GM12878 (cell line): ENCODE measurements around the gene SSH3. TPM values are rescaled to one million over a fixed set of nuclear protein-coding genes. Genes with fewer than 3 reads are reported as not detected.
A peak's percentile ranks its signal among the peaks of the same experiment; 100 is the strongest.

Experiments
- CHD4 ChIP-seq: fragments of 200-600 bp; sonication (generic); IDR thresholded peaks from 2 replicates; pipeline ENCODE4 v1.6.1; 2016; ENCODE audit warnings: mild to moderate bottlenecking
- CREB1 ChIP-seq: IDR thresholded peaks from 2 replicates; pipeline ENCODE4 v1.6.1; 2012; ENCODE audit warnings: low read depth, mild to moderate bottlenecking, inconsistent platforms
- E4F1 ChIP-seq: fragments of 450-650 bp; IDR thresholded peaks from 2 replicates; pipeline ENCODE4 v1.6.1; 2018; ENCODE audit warnings: borderline replicate concordance, mild to moderate bottlenecking; ENCODE audit not compliant: partially characterized antibody
- IRF4 ChIP-seq: IDR thresholded peaks from 2 replicates; pipeline ENCODE4 v1.6.1; 2011; ENCODE audit warnings: low read depth, low read length
- MXI1 ChIP-seq: fragments of 150-350 bp; IDR thresholded peaks from 2 replicates; pipeline ENCODE4 v1.6.1; 2011; ENCODE audit warnings: low read depth, mild to moderate bottlenecking, inconsistent platforms, low read length, improper control_type of control experiment
- NFIC ChIP-seq: IDR thresholded peaks from 2 replicates; pipeline ENCODE4 v1.6.1; 2012; ENCODE audit warnings: low read depth, mild to moderate bottlenecking, inconsistent platforms, low read length, moderate library complexity
- ZBED1 ChIP-seq: IDR thresholded peaks from 2 replicates; pipeline ENCODE4 v1.6.1; 2016; ENCODE audit warnings: borderline replicate concordance
- polyA plus RNA-seq, 11 experiments: library from polyadenylated mRNA; depleted of rRNA in 4 of 11; unstranded in 6 of 11; stranded (reverse) in 5 of 11; fragments of >200 nt; fragmentation: Nextera tagmentation in 4 of 11; fragmentation: Illumina TruSeq in 1 of 11; extraction: Ambion mirVana in 4 of 11; extraction: Trizol in 1 of 11; gene quantifications; 1 replicate in 1 of 11; 2 replicates in 10 of 11; pipeline versions ENCODE4 v1.2.1 to v1.2.3, GENCODE V29; 2011 to 2016; ENCODE audit warnings: inconsistent platforms in 2 of 11, missing spikeins in 2 of 11, low read depth in 1 of 11
- total RNA-seq, 4 experiments: library from RNA; depleted of rRNA in 3 of 4; stranded (reverse); fragments of >200 nt in 3 of 4; fragmentation: Illumina TruSeq in 1 of 4; extraction: Trizol in 1 of 4; gene quantifications; 2 replicates each; pipeline versions ENCODE4 v1.2.1 to v1.2.3, GENCODE V29; 2013 to 2021
- TF ChIP-seq, protein P1 (sequence below): fragments of 450-650 bp; formaldehyde crosslinking; IDR thresholded peaks from 2 replicates; pipeline ENCODE4 v1.4.0; 2022; ENCODE audit warnings: mild to moderate bottlenecking, moderate library complexity

SSH3 gene
- total and polyA plus RNA-seq, 10 of the 15 experiments (the other 5 are each of a cell fraction or from before 2014, with no cell fraction given) = 0.05 to 0.83 (median 0.28) TPM; not detected in 3

- TF ChIP-seq E4F1 (no peak), IRF4 (peak; percentile 48; the same call in 1 of the 2 replicates), MXI1 (no peak), NFIC (no peak), CREB1 (no peak), ZBED1 (peak; percentile 34; the same call in 1 of the 2 replicates), CHD4 (no peak)
- TF ChIP-seq, protein P1, sequence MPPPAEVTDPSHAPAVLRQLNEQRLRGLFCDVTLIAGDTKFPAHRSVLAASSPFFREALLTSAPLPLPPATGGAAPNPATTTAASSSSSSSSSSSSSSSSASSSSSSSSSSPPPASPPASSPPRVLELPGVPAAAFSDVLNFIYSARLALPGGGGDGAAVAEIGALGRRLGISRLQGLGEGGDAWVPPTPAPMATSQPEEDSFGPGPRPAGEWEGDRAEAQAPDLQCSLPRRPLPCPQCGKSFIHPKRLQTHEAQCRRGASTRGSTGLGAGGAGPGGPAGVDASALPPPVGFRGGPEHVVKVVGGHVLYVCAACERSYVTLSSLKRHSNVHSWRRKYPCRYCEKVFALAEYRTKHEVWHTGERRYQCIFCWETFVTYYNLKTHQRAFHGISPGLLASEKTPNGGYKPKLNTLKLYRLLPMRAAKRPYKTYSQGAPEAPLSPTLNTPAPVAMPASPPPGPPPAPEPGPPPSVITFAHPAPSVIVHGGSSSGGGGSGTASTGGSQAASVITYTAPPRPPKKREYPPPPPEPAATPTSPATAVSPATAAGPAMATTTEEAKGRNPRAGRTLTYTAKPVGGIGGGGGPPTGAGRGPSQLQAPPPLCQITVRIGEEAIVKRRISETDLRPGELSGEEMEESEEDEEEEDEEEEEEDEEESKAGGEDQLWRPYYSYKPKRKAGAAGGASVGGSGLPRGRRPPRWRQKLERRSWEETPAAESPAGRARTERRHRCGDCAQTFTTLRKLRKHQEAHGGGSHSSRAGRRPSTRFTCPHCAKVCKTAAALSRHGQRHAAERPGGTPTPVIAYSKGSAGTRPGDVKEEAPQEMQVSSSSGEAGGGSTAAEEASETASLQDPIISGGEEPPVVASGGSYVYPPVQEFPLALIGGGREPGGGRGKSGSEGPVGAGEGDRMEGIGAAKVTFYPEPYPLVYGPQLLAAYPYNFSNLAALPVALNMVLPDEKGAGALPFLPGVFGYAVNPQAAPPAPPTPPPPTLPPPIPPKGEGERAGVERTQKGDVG = no peak; the same call in 1 of the 2 replicates
These were observed 50.2 kb downstream of the SSH3 start, which contains the start of gene POLD4 (continued) for GRCh38 chr11:67353317-67354074.
